ENCODE results near the gene VPS18. TPM values are rescaled to one million over a fixed set of nuclear protein-coding genes. Genes with fewer than 3 reads are reported as not detected.
A peak's percentile ranks its signal among the peaks of the same experiment; 100 is the strongest.

Gene VPS18
- total RNA-seq, 1 experiment from 2014 or later: 16.9 TPM

DNA sequence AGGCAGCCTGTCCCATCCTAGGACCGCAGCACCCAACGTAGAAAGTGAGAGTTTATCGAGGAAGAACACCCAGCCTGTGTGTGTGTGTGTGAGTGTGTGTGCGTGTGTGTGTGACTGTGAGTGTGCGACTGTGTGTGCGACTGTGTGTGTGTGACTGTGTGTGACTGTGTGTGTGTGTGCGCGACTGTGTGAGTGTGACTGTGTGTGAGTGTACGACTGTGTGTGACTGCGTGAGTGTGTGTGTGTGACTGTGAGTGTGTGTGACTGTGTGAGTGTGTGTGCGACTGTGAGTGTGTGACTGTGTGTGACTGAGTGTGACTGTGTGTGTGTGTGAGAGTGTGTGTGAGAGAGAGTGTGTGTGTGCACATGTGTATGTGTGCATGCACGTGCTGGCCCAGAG is 19.8 kb downstream of the VPS18 start:
- DNase-seq (ENCODE audit: low read depth, low spot score) (no peak), ATAC-seq (no peak)
- Histone ChIP-seq H3K27me3 (ENCODE audit: insufficient read depth, low read length) (no peaks in the 10 kb centered on the region), H3K9ac (ENCODE audit: low read length) (no peak overlapping the region), H3K4me3 (replicated peaks in 1 of 2; ENCODE audit: low read depth in 1 of 2, low read length in 2 of 2) (no peak overlapping the region), H3K27ac (ENCODE audit: low read depth, low read length) (no peak overlapping the region), H3K79me2 (ENCODE audit: insufficient read depth, low read length) (no peaks in the 10 kb centered on the region), H3K9me3 (ENCODE audit: control insufficient read depth in 1 of 2, insufficient read depth in 1 of 2, low read depth in 1 of 2, low read length in 2 of 2) (no peaks in the 10 kb centered on the region), H3K36me3 (ENCODE audit: control insufficient read depth in 1 of 2, insufficient read depth in 2 of 2, low read length in 2 of 2) (no peaks in the 10 kb centered on the region), H3K4me2 (ENCODE audit: low read length) (no peak overlapping the region), H2AFZ (ENCODE audit: low read depth, low read length, poor library complexity, severe bottlenecking) (no peak overlapping the region), H3K4me1 (ENCODE audit: control insufficient read depth in 1 of 2, insufficient read depth in 2 of 2, low read length in 2 of 2) (no peaks in the 10 kb centered on the region), H3K9me2 (ENCODE audit: insufficient read depth) (no peaks in the 10 kb centered on the region), H4K20me1 (ENCODE audit: insufficient read depth) (no peaks in the 10 kb centered on the region)
- intact Hi-C loops (cut with micrococcal nuclease): no loop called here
- BruUV-seq (replicated peaks): no TSS peak
- ChIA-PET CTCF (no interaction called here), POLR2A (no interaction called here), RAD21 (ENCODE audit: low non-redundant PET in 1 of 2, low total read pairs in 2 of 2, uncharacterized antibody in 2 of 2, unreplicated experiment in 2 of 2) (no interaction called here)
- TF ChIP-seq ZNF274 (IDR thresholded peaks at IDR 0.05; ENCODE audit: low read depth, low read length): no peak

DNA sequence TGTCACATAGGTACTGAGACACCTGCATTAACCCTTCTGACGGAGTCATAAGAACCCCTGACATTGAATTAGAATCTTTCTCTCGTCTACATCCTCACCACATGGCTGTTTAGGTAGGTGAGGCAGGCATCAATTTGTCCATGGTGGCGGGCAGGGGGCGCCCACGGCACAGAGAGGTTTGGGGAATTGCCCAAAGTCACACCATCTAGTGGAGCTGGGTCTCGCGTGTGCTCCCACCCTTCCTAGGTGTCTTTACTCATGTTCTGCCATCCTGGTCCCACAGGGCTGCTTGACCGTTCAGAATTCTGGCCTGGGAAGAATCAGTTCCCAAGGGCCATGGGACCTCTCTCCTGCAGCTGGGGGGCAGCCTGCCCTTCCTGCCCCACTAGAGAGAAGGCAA is 20.2 kb downstream of the VPS18 start:
- Histone ChIP-seq H3K4me1 (ENCODE audit: control insufficient read depth in 1 of 2, insufficient read depth in 2 of 2, low read length in 2 of 2) (no peaks in the 10 kb centered on the region), H2AFZ (ENCODE audit: low read depth, low read length, poor library complexity, severe bottlenecking) (no peak overlapping the region), H3K4me3 (replicated peaks in 1 of 2; ENCODE audit: low read depth in 1 of 2, low read length in 2 of 2) (no peak overlapping the region), H3K36me3 (ENCODE audit: control insufficient read depth in 1 of 2, insufficient read depth in 2 of 2, low read length in 2 of 2) (no peaks in the 10 kb centered on the region), H3K9me3 (ENCODE audit: control insufficient read depth in 1 of 2, insufficient read depth in 1 of 2, low read depth in 1 of 2, low read length in 2 of 2) (no peaks in the 10 kb centered on the region), H3K79me2 (ENCODE audit: insufficient read depth, low read length) (no peaks in the 10 kb centered on the region), H4K20me1 (ENCODE audit: insufficient read depth) (no peaks in the 10 kb centered on the region), H3K9ac (ENCODE audit: low read length) (no peak overlapping the region), H3K4me2 (ENCODE audit: low read length) (no peak overlapping the region), H3K27ac (ENCODE audit: low read depth, low read length) (no peak overlapping the region), H3K27me3 (ENCODE audit: insufficient read depth, low read length) (no peaks in the 10 kb centered on the region), H3K9me2 (ENCODE audit: insufficient read depth) (no peaks in the 10 kb centered on the region)
- TF ChIP-seq RAD21 (IDR thresholded peaks at IDR 0.05; ENCODE audit: low read depth): peak; percentile 42
- no peak for TF ChIP-seq EZH2phosphoT487 (IDR thresholded peaks at IDR 0.05; ENCODE audit: borderline replicate concordance)
- TF ChIP-seq SRF (IDR thresholded peaks at IDR 0.05; ENCODE audit: low read depth): no peak
- TF ChIP-seq YY1 (IDR thresholded peaks at IDR 0.05; ENCODE audit: extremely low read depth, insufficient replicate concordance, low read depth, low read length): no peak
- TF ChIP-seq EZH2 (IDR thresholded peaks at IDR 0.05): no peak
- no peak for TF ChIP-seq CBX3 (IDR thresholded peaks at IDR 0.05; ENCODE audit: low read depth)
- TF ChIP-seq, protein P1, sequence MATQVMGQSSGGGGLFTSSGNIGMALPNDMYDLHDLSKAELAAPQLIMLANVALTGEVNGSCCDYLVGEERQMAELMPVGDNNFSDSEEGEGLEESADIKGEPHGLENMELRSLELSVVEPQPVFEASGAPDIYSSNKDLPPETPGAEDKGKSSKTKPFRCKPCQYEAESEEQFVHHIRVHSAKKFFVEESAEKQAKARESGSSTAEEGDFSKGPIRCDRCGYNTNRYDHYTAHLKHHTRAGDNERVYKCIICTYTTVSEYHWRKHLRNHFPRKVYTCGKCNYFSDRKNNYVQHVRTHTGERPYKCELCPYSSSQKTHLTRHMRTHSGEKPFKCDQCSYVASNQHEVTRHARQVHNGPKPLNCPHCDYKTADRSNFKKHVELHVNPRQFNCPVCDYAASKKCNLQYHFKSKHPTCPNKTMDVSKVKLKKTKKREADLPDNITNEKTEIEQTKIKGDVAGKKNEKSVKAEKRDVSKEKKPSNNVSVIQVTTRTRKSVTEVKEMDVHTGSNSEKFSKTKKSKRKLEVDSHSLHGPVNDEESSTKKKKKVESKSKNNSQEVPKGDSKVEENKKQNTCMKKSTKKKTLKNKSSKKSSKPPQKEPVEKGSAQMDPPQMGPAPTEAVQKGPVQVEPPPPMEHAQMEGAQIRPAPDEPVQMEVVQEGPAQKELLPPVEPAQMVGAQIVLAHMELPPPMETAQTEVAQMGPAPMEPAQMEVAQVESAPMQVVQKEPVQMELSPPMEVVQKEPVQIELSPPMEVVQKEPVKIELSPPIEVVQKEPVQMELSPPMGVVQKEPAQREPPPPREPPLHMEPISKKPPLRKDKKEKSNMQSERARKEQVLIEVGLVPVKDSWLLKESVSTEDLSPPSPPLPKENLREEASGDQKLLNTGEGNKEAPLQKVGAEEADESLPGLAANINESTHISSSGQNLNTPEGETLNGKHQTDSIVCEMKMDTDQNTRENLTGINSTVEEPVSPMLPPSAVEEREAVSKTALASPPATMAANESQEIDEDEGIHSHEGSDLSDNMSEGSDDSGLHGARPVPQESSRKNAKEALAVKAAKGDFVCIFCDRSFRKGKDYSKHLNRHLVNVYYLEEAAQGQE (IDR thresholded peaks at IDR 0.05; ENCODE audit: low read depth): no peak
- no peak for TF ChIP-seq ZFX (IDR thresholded peaks at IDR 0.05)
- no peak for TF ChIP-seq ELF1 (IDR thresholded peaks at IDR 0.05; ENCODE audit: borderline replicate concordance, low read depth)
- TF ChIP-seq, protein P2, sequence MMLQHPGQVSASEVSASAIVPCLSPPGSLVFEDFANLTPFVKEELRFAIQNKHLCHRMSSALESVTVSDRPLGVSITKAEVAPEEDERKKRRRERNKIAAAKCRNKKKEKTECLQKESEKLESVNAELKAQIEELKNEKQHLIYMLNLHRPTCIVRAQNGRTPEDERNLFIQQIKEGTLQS (IDR thresholded peaks at IDR 0.05): no peak
- TF ChIP-seq, protein P3, sequence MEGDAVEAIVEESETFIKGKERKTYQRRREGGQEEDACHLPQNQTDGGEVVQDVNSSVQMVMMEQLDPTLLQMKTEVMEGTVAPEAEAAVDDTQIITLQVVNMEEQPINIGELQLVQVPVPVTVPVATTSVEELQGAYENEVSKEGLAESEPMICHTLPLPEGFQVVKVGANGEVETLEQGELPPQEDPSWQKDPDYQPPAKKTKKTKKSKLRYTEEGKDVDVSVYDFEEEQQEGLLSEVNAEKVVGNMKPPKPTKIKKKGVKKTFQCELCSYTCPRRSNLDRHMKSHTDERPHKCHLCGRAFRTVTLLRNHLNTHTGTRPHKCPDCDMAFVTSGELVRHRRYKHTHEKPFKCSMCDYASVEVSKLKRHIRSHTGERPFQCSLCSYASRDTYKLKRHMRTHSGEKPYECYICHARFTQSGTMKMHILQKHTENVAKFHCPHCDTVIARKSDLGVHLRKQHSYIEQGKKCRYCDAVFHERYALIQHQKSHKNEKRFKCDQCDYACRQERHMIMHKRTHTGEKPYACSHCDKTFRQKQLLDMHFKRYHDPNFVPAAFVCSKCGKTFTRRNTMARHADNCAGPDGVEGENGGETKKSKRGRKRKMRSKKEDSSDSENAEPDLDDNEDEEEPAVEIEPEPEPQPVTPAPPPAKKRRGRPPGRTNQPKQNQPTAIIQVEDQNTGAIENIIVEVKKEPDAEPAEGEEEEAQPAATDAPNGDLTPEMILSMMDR (IDR thresholded peaks at IDR 0.05 in 2 of 3, conservative IDR thresholded peaks at IDR 0.05 in 1 of 3; ENCODE audit: borderline replicate concordance in 1 of 3, insufficient read depth in 1 of 3, low read depth in 2 of 3, low read length in 2 of 3): peak in 1 of 3 experiments; percentile 65; a peak in 1 of 6 replicates
- TF ChIP-seq SIN3A (IDR thresholded peaks at IDR 0.05; ENCODE audit: low read depth): no peak
- TF ChIP-seq ZNF274 (IDR thresholded peaks at IDR 0.05; ENCODE audit: low read depth, low read length): no peak
- no peak for TF ChIP-seq FOSL1 (IDR thresholded peaks at IDR 0.05; ENCODE audit: low read depth)
- TF ChIP-seq JUND (IDR thresholded peaks at IDR 0.05): no peak
- no peak for TF ChIP-seq SP1 (IDR thresholded peaks at IDR 0.05; ENCODE audit: low read depth)
- ATAC-seq: no peak
- CTCF ChIA-PET: interaction anchor here (1.9 kb wide), 1 partner anchor 8 kb away, joined by 7 read pairs; no protein-coding TSS in a partner anchor
- BruUV-seq (replicated peaks): no TSS peak
- RAD21 ChIA-PET (ENCODE audit: low non-redundant PET in 1 of 2, low total read pairs in 2 of 2, uncharacterized antibody in 2 of 2, unreplicated experiment in 2 of 2): no interaction called here
- POLR2A ChIA-PET: interaction anchor here (2.2 kb wide), 1 partner anchor 14 kb away, joined by 8 read pairs; the partner anchor contains the start of gene DLL4
- intact Hi-C loops (cut with micrococcal nuclease): no loop called here
- DNase-seq (ENCODE audit: low read depth, low spot score): no peak

Data from HCT116 (cell line).